Activated B cell treated with CpG ODN at 0.5 μM for 24 hours (primary cell): Measurements from ENCODE around the gene GADL1. TPM values are rescaled to one million over a fixed set of nuclear protein-coding genes. Genes with fewer than 3 reads are reported as not detected.

ENCODE experiments used
- ATAC-seq: fragments of 200-7000 bp; cut with Tn5 transposase; one replicate; pipeline ENCODE4 v1.10.0; 2021; ENCODE audit warnings: low read depth, mild to moderate bottlenecking, moderate library complexity
- CTCF ChIA-PET: fragments of 350-600 bp; sonication (Branson Sonifier 250); formaldehyde crosslinking; loops from one replicate; lab custom pipeline; 2021; ENCODE audit warnings: antibody characterized with exemption; lab: Charles Lee
- POLR2A ChIA-PET: fragments of 350-600 bp; sonication (Branson Sonifier 250); formaldehyde crosslinking; loops from one replicate; lab custom pipeline; 2021; ENCODE audit warnings: antibody characterized with exemption; lab: Charles Lee
- DNase-seq: peaks from one replicate; pipeline ENCODE4 v3.0.0; 2022
- H3K27ac Mint-ChIP-seq: one replicate; pipeline ENCODE4 v1.8.0; 2020; ENCODE audit warnings: mixed read lengths
- H3K27me3 Mint-ChIP-seq: one replicate; pipeline ENCODE4 v1.8.0; 2021; ENCODE audit warnings: mixed read lengths
- H3K36me3 Mint-ChIP-seq: one replicate; pipeline ENCODE4 v1.8.0; 2021; ENCODE audit warnings: low read depth, mixed read lengths
- H3K4me1 Mint-ChIP-seq: one replicate; pipeline ENCODE4 v1.8.0; 2021; ENCODE audit warnings: mixed read lengths
- H3K4me3 Mint-ChIP-seq: one replicate; pipeline ENCODE4 v1.8.0; 2020; ENCODE audit warnings: mild to moderate bottlenecking, mixed read lengths
- H3K9me3 Mint-ChIP-seq: one replicate; pipeline ENCODE4 v1.8.0; 2020; ENCODE audit warnings: mixed read lengths
- CTCF ChIP-seq: fragments of 200-600 bp; IDR thresholded peaks from one replicate; pipeline ENCODE4 v1.8.0; 2022; ENCODE audit warnings: antibody characterized with exemption, mild to moderate bottlenecking
- intact Hi-C: fragments of 100-400 bp; cut with micrococcal nuclease; formaldehyde crosslinking; loops from one replicate; pipeline ENCODE4 v1.15.1; 2024
- total RNA-seq: library from RNA; stranded (reverse); gene quantifications from 2 replicates; pipeline ENCODE4 v1.2.3, GENCODE V29; 2022

GADL1 gene
- not detected in 2 replicates for total RNA-seq

- DNase-seq (no peak), ATAC-seq (no peak)
- Mint-ChIP-seq H3K4me1 (peaks cover 6% of the 10 kb centered on the region), H3K27me3 (peaks cover 17% of the 10 kb centered on the region), H3K9me3 (no peaks in the 10 kb centered on the region), H3K4me3 (no peak within 1 kb of the TSS), H3K36me3 (no peaks in the 10 kb centered on the region), H3K27ac (no peak within 1 kb of the TSS)
- ChIA-PET CTCF (no interaction called here), POLR2A (no interaction called here)
- intact Hi-C loops = no loop called here
- no peak for TF ChIP-seq CTCF
These were observed at the start of gene GADL1 for GRCh38 chr3:30894521-30895251. TSS of gene GADL1 (minus strand) at chr3:30894661. CDS start at chr3:30894614, 47 bp downstream.

- Mint-ChIP-seq H3K36me3 (no peaks in the 10 kb centered on the region), H3K27me3 (peaks cover 10% of the 10 kb centered on the region), H3K9me3 (peaks cover 2% of the 10 kb centered on the region), H3K4me3 (no peak overlapping the region), H3K4me1 (no peaks in the 10 kb centered on the region), H3K27ac (no peak overlapping the region)
- no peak for DNase-seq
- CTCF ChIA-PET = no interaction called here
- no peak for TF ChIP-seq CTCF
- POLR2A ChIA-PET = interaction anchor here (0.7 kb wide), 1 partner anchor 91 kb away, joined by 9 read pairs; no protein-coding TSS in a partner anchor
- intact Hi-C loops = no loop called here
- no peak for ATAC-seq
These were observed 49.7 kb upstream of the GADL1 start for GRCh38 chr3:30944124-30944523.

GRCh38 chr3:30943206-30943605 lies 48.7 kb upstream of the GADL1 start:
- CTCF ChIA-PET = no interaction called here
- peaks cover 2% of the 10 kb centered on the region for H3K9me3 Mint-ChIP-seq

GRCh38 chr3:30941342-30941741 lies 46.9 kb upstream of the GADL1 start:
- ChIA-PET POLR2A (no interaction called here), CTCF (no interaction called here)
- Mint-ChIP-seq H3K27ac (no peak overlapping the region), H3K9me3 (no peaks in the 10 kb centered on the region), H3K4me3 (no peak overlapping the region), H3K4me1 (no peaks in the 10 kb centered on the region), H3K36me3 (no peaks in the 10 kb centered on the region), H3K27me3 (peaks cover 6% of the 10 kb centered on the region)
- ATAC-seq (no peak), DNase-seq (no peak)
- intact Hi-C loops = no loop called here
- TF ChIP-seq CTCF = no peak

More at GRCh38 chr3:30943206-30943605, 48.7 kb upstream of the GADL1 start:
- no peaks in the 10 kb centered on the region for H3K36me3 Mint-ChIP-seq
- no peak overlapping the region for H3K27ac Mint-ChIP-seq
- peaks cover 6% of the 10 kb centered on the region for H3K27me3 Mint-ChIP-seq
- POLR2A ChIA-PET = no interaction called here
- intact Hi-C loops = no loop called here
- no peaks in the 10 kb centered on the region for H3K4me1 Mint-ChIP-seq
- DNase-seq (no peak), ATAC-seq (no peak)
- TF ChIP-seq CTCF = no peak
- no peak overlapping the region for H3K4me3 Mint-ChIP-seq

GRCh38 chr3:30940740-30941139 lies 46.3 kb upstream of the GADL1 start:
- Mint-ChIP-seq H3K27me3 (peaks cover 6% of the 10 kb centered on the region), H3K4me1 (no peaks in the 10 kb centered on the region), H3K27ac (no peak overlapping the region), H3K9me3 (no peaks in the 10 kb centered on the region), H3K36me3 (no peaks in the 10 kb centered on the region), H3K4me3 (no peak overlapping the region)
- no peak for TF ChIP-seq CTCF
- CTCF ChIA-PET = no interaction called here
- ATAC-seq (no peak), DNase-seq (no peak)
- intact Hi-C loops = no loop called here
- POLR2A ChIA-PET = no interaction called here
